PC-3 (cell line): Measurements from ENCODE around the gene PRDM2. TPM values are rescaled to one million over a fixed set of nuclear protein-coding genes. Genes with fewer than 3 reads are reported as not detected.

ENCODE experiments used
- ATAC-seq: fragments of 200-7000 bp; cut with Tn5 transposase; 2 replicates; pipeline ENCODE4 v1.9.1; 2020; ENCODE audit warnings: mild to moderate bottlenecking, moderate library complexity
- BruUV-seq: library from RNA; stranded (reverse); fragments of 400-500 nt; replicated peaks from 2 replicates; lab custom pipeline; 2021; lab: Mats Ljungman, UMichigan
- CTCF ChIA-PET: fragments of 300-600 bp; sonication (Branson Sonifier 250); formaldehyde crosslinking; loops from one replicate; lab custom pipeline; 2022; ENCODE audit warnings: antibody characterized with exemption; lab: Charles Lee
- POLR2A ChIA-PET: fragments of 300-600 bp; sonication (Branson Sonifier 250); formaldehyde crosslinking; loops from one replicate; lab custom pipeline; 2022; ENCODE audit warnings: antibody characterized with exemption; ENCODE audit not compliant: unreplicated experiment; lab: Charles Lee
- DNase-seq: peaks from one replicate; pipeline ENCODE4 v3.0.0-alpha.2; 2015
- H2AFZ ChIP-seq: fragments of 300-600 bp; sonication (generic); 2 replicates; pipeline ENCODE4 v1.6.0; 2016; ENCODE audit warnings: antibody characterized with exemption, low read length
- H3F3A ChIP-seq: fragments of 300-600 bp; sonication (generic); one replicate; pipeline ENCODE4 v1.6.0; 2017; ENCODE audit warnings: antibody characterized with exemption, low read length, control low read depth, mild to moderate bottlenecking; ENCODE audit not compliant: unreplicated experiment
- H3K27ac ChIP-seq: fragments of 300-600 bp; sonication (generic); 2 replicates; pipeline ENCODE4 v1.5.1; 2016; ENCODE audit warnings: mild to moderate bottlenecking, low read length
- H3K27me3 ChIP-seq: fragments of 300-600 bp; sonication (generic); 2 replicates; pipeline ENCODE4 v1.6.1; 2016; ENCODE audit warnings: low read length, mixed read lengths
- H3K36me3 ChIP-seq: fragments of 300-600 bp; sonication (generic); 2 replicates; pipeline ENCODE4 v1.6.1; 2016; ENCODE audit warnings: low read depth, mixed run types, low read length, mixed read lengths
- H3K4me1 ChIP-seq: fragments of 300-600 bp; sonication (generic); 2 replicates; pipeline ENCODE4 v1.5.1; 2016; ENCODE audit warnings: low read length; ENCODE audit not compliant: insufficient read depth
- H3K4me2 ChIP-seq: fragments of 300-600 bp; sonication (generic); 2 replicates; pipeline ENCODE4 v1.6.0; 2016; ENCODE audit warnings: low read length
- H3K4me3 ChIP-seq: fragments of 300-600 bp; sonication (generic); 2 replicates; pipeline ENCODE4 v1.5.1; 2016; ENCODE audit warnings: mild to moderate bottlenecking, low read length, mixed read lengths
- H3K79me2 ChIP-seq: fragments of 300-600 bp; sonication (generic); 2 replicates; pipeline ENCODE4 v1.6.1; 2017; ENCODE audit warnings: low read length, mixed read lengths
- H3K9ac ChIP-seq: fragments of 300-600 bp; sonication (generic); 2 replicates; pipeline ENCODE4 v1.6.0; 2016; ENCODE audit warnings: mild to moderate bottlenecking, low read length
- H3K9me2 ChIP-seq: fragments of 300-600 bp; sonication (generic); replicated peaks from 2 replicates; pipeline ENCODE4 v1.6.1; 2016; ENCODE audit warnings: mixed run types, low read length, mixed read lengths
- H3K9me3 ChIP-seq: fragments of 300-600 bp; sonication (generic); 2 replicates; pipeline ENCODE4 v1.6.1; 2016; ENCODE audit warnings: low read length, mixed read lengths
- H4K20me1 ChIP-seq: fragments of 300-600 bp; sonication (generic); 2 replicates; pipeline ENCODE4 v1.6.1; 2016; ENCODE audit warnings: low read length, mixed read lengths
- EZH2 ChIP-seq: fragments of 300-600 bp; sonication (generic); IDR thresholded peaks from one replicate; pipeline ENCODE4 v1.6.1; 2017; ENCODE audit warnings: antibody characterized with exemption, mild to moderate bottlenecking, low read length; ENCODE audit not compliant: unreplicated experiment
- EZH2phosphoT487 ChIP-seq: fragments of 300-600 bp; sonication (generic); IDR thresholded peaks from 2 replicates; pipeline ENCODE4 v1.6.1; 2018; ENCODE audit warnings: mild to moderate bottlenecking, antibody characterized with exemption, low read length, borderline replicate concordance
- intact Hi-C: fragments of 100-400 bp; cut with micrococcal nuclease; formaldehyde crosslinking; loops from 2 replicates; pipeline ENCODE4 v1.9.0; 2023
- total RNA-seq: library from RNA; depleted of rRNA; stranded (reverse); fragments of >200 nt; gene quantifications from 2 replicates; pipeline ENCODE4 v1.2.3, GENCODE V29; 2014
- TF ChIP-seq, protein P1 (sequence below): fragments of 300-600 bp; sonication (generic); conservative IDR thresholded peaks from 2 replicates; pipeline ENCODE4 v1.5.1; 2017; ENCODE audit warnings: antibody characterized with exemption, low read depth, mild to moderate bottlenecking, low read length

The PRDM2 gene
- total RNA-seq, 1 experiment from 2014 or later: 9.4 TPM

DNA sequence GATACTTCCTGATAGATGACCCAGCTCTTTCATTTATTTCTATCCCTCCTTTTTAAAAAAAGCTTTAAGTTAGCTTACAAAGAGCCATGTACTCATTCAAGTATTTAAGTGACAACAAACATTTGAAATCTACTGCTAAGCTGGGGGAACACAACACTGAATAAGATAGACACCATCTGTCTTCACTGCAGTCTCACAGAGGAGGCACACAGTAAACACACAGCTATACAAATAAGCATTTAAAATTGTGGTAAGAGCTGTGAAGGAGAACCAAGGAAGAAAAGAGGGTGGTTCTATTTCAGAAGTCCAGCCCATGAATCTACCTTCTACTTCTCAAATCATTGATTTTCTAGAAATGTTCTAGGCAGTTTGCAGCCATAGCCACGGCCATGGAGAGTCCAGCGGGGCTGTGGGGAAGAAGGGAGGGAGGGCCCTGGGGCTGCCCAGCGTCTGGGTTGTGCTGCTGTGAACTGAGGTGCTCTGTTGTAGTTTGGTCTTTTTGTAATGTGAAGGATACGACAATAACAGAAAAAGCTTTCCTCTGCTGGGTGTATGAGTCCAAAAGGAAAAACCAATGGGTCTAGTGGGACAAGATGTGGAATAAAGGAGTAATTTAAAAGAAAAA is 28.2 kb downstream of the PRDM2 start:
- Histone ChIP-seq H4K20me1 (0 out of 2 replicates have a peak, but pooled peaks cover 4% of the 10 kb centered on the region), H3K9ac (no peak overlapping the region), H3K9me2 (no peaks in the 10 kb centered on the region), H3K27me3 (no peaks in the 10 kb centered on the region), H3K4me3 (no peak overlapping the region), H3K4me1 (no peaks in the 10 kb centered on the region), H3K27ac (no peak overlapping the region), H3K4me2 (no peak overlapping the region), H2AFZ (no peak overlapping the region), H3K9me3 (no peaks in the 10 kb centered on the region), H3F3A (no peaks in the 10 kb centered on the region), H3K79me2 (0 out of 2 replicates have a peak, but pooled peaks cover 5% of the 10 kb centered on the region), H3K36me3 (no peaks in the 10 kb centered on the region)
- no TSS peak for BruUV-seq
- ChIA-PET CTCF (no interaction called here), POLR2A (interaction anchor here (0.7 kb wide), 1 partner anchor 64 kb away, joined by 3 read pairs; no protein-coding TSS in a partner anchor)
- intact Hi-C loops: loop anchor here (5.0 kb wide), 1 partner anchor 261 kb away; no protein-coding TSS in a partner anchor
- ATAC-seq (no peak), DNase-seq (no peak)
- TF ChIP-seq EZH2phosphoT487: no peak
- TF ChIP-seq, protein P1, sequence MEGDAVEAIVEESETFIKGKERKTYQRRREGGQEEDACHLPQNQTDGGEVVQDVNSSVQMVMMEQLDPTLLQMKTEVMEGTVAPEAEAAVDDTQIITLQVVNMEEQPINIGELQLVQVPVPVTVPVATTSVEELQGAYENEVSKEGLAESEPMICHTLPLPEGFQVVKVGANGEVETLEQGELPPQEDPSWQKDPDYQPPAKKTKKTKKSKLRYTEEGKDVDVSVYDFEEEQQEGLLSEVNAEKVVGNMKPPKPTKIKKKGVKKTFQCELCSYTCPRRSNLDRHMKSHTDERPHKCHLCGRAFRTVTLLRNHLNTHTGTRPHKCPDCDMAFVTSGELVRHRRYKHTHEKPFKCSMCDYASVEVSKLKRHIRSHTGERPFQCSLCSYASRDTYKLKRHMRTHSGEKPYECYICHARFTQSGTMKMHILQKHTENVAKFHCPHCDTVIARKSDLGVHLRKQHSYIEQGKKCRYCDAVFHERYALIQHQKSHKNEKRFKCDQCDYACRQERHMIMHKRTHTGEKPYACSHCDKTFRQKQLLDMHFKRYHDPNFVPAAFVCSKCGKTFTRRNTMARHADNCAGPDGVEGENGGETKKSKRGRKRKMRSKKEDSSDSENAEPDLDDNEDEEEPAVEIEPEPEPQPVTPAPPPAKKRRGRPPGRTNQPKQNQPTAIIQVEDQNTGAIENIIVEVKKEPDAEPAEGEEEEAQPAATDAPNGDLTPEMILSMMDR: no peak
- TF ChIP-seq EZH2: no peak

DNA sequence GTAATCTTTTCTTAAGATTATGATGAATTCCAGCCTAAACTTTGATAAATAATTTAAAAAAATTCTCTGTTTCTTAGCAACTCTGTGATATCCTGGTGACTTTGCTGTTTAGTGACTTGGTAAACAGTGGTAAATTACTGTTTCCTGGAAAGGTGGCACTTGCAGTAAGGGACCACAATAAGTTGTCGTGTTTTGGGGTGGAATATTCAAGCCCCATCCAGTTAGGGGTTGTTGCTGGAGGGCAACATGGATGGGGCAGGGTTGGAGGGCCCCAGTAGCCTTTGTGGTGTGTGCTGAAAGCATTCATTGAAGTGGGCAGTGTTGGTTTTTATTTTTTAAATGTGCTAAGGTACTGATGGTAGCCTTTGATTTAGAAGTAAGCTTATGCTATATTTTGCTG is 30.3 kb downstream of the PRDM2 start:
- Histone ChIP-seq H3F3A (no peaks in the 10 kb centered on the region), H3K4me3 (no peak overlapping the region), H3K27me3 (no peaks in the 10 kb centered on the region), H4K20me1 (0 out of 2 replicates have a peak, but pooled peaks cover 4% of the 10 kb centered on the region), H3K9ac (no peak overlapping the region), H3K4me1 (no peaks in the 10 kb centered on the region), H3K79me2 (0 out of 2 replicates have a peak, but pooled peaks cover 5% of the 10 kb centered on the region), H3K27ac (no peak overlapping the region), H2AFZ (no peak overlapping the region), H3K36me3 (0 out of 2 replicates have a peak, but pooled peaks cover 3% of the 10 kb centered on the region), H3K4me2 (no peak overlapping the region), H3K9me2 (no peaks in the 10 kb centered on the region), H3K9me3 (no peaks in the 10 kb centered on the region)
- TF ChIP-seq, protein P1: no peak
- no peak for TF ChIP-seq EZH2
- no peak for TF ChIP-seq EZH2phosphoT487
- intact Hi-C loops: no loop called here
- POLR2A ChIA-PET: no interaction called here
- CTCF ChIA-PET: no interaction called here
- no TSS peak for BruUV-seq
- DNase-seq (no peak), ATAC-seq (no peak)
